Natural killer cell (primary cell): ENCODE results near the gene ATP1B2. TPM values are rescaled to one million over a fixed set of nuclear protein-coding genes. Genes with fewer than 3 reads are reported as not detected.

ENCODE experiments used
- ATAC-seq, 3 donors: fragments of 150-1000 bp in 2 of 3; fragments of 200-7000 bp in 1 of 3; cut with Tn5 transposase; 1 replicate in 1 of 3; 2 replicates in 2 of 3; pipeline ENCODE4 v1.10.0; 2021; ENCODE audit warnings: mild to moderate bottlenecking in 2 of 3, moderate library complexity in 2 of 3
- DNase-seq, 2 donors: peaks; one replicate each; pipeline versions ENCODE4 v3.0.0 to v3.0.0-alpha.2; 2013 to 2021; ENCODE audit warnings: mixed read lengths in 1 of 2
- H3K27ac ChIP-seq: one replicate; pipeline ENCODE4 v1.5.1; 2013; ENCODE audit warnings: mild to moderate bottlenecking, low read length
- H3K27me3 ChIP-seq: one replicate; pipeline ENCODE4 v1.6.1; 2013; ENCODE audit warnings: low read length; ENCODE audit not compliant: control insufficient read depth, insufficient read depth
- H3K36me3 ChIP-seq: one replicate; pipeline ENCODE4 v1.6.1; 2013; ENCODE audit warnings: low read length; ENCODE audit not compliant: control insufficient read depth, insufficient read depth
- H3K4me1 ChIP-seq: one replicate; pipeline ENCODE4 v1.6.1; 2013; ENCODE audit warnings: low read length; ENCODE audit not compliant: control insufficient read depth, insufficient read depth
- H3K4me3 ChIP-seq: one replicate; pipeline ENCODE4 v1.5.1; 2013; ENCODE audit warnings: low read length
- H3K9me3 ChIP-seq: one replicate; pipeline ENCODE4 v1.6.1; 2013; ENCODE audit warnings: low read length; ENCODE audit not compliant: control insufficient read depth, insufficient read depth
- H3K27ac Mint-ChIP-seq, 2 donors: one replicate each; pipeline ENCODE4 v1.8.0; 2022; ENCODE audit warnings: mild to moderate bottlenecking in 2 of 2, mixed read lengths in 2 of 2, moderate library complexity in 1 of 2
- H3K27me3 Mint-ChIP-seq, 2 donors: one replicate each; pipeline ENCODE4 v1.8.0; 2022; ENCODE audit warnings: low read depth in 2 of 2, mixed read lengths in 2 of 2
- H3K36me3 Mint-ChIP-seq: one replicate; pipeline ENCODE4 v1.8.0; 2022; ENCODE audit warnings: mixed read lengths
- H3K4me1 Mint-ChIP-seq, 2 donors: one replicate each; pipeline ENCODE4 v1.8.0; 2022; ENCODE audit warnings: mixed read lengths in 2 of 2
- H3K4me3 Mint-ChIP-seq: one replicate; pipeline ENCODE4 v1.8.0; 2022; ENCODE audit warnings: mild to moderate bottlenecking, moderate library complexity, mixed read lengths
- H3K9me3 Mint-ChIP-seq, 2 donors: one replicate each; pipeline ENCODE4 v1.8.0; 2022; ENCODE audit warnings: mixed read lengths in 2 of 2
- CTCF ChIP-seq: fragments of 200-600 bp; IDR thresholded peaks from one replicate; pipeline ENCODE4 v1.8.0; 2022; ENCODE audit warnings: antibody characterized with exemption
- WGBS: methylation state at CpG from one replicate; pipeline ENCODE4 v1.1.7; 2013; ENCODE audit warnings: missing lambda C conversion rate; ENCODE audit not compliant: insufficient coverage; 5-methylcytosine and 5-hydroxymethylcytosine counted together
- intact Hi-C: fragments of 100-400 bp; cut with micrococcal nuclease; formaldehyde crosslinking; loops from one replicate; pipeline ENCODE4 v1.14.2; 2022
- total RNA-seq, 4 donors: library from RNA; stranded (reverse); fragments of 120-200 nt in 1 of 4; gene quantifications; one replicate each; pipeline versions ENCODE4 v1.2.3 to v1.2.4, GENCODE V29; 2013 to 2022

The ATP1B2 gene
- total RNA-seq, 3 donors from 2014 or later (not counting 1 experiment from before 2014, with no cell fraction given) = 0.18 to 0.19 TPM; not detected in 1

- Histone ChIP-seq H3K4me1 (peaks cover under 1% of the 10 kb centered on the region), H3K36me3 (no peaks in the 10 kb centered on the region), H3K4me3 (no peak overlapping the region), H3K27me3 (peaks cover 4% of the 10 kb centered on the region), H3K9me3 (no peaks in the 10 kb centered on the region), H3K27ac (no peak overlapping the region)
- DNase-seq = no peak
- WGBS = 75% methylated on average over 4 of the region's 4 CpGs
- intact Hi-C loops = no loop called here
- Mint-ChIP-seq H3K27ac (no peak overlapping the region), H3K27me3 (peaks cover under 1 to 11% of the 10 kb centered on the region in 2 donors), H3K4me1 (peaks cover 0 to 5% of the 10 kb centered on the region in 2 donors), H3K4me3 (no peak overlapping the region), H3K9me3 (no peaks in the 10 kb centered on the region), H3K36me3 (no peaks in the 10 kb centered on the region)
- no peak for TF ChIP-seq CTCF
- peak in 1 of 3 donors; percentile 35 for ATAC-seq
Measured at GRCh38 chr17:7644775-7645174, 6.0 kb upstream of the ATP1B2 start.

GRCh38 chr17:7646457-7646856 lies 4.3 kb upstream of the ATP1B2 start:
- H3K9me3 ChIP-seq = no peaks in the 10 kb centered on the region
- DNase-seq (no peak), ATAC-seq (no peak)
- H3K4me1 Mint-ChIP-seq = peaks cover 15 to 21% of the 10 kb centered on the region in 2 donors
- no peaks in the 10 kb centered on the region for H3K9me3 Mint-ChIP-seq
- H3K27ac ChIP-seq = no peak overlapping the region
- no peak overlapping the region for H3K4me3 Mint-ChIP-seq
- H3K27ac Mint-ChIP-seq = no peak overlapping the region
- peaks cover 18% of the 10 kb centered on the region for H3K27me3 ChIP-seq
- H3K36me3 Mint-ChIP-seq = no peaks in the 10 kb centered on the region
- intact Hi-C loops = no loop called here
- peaks cover 16 to 26% of the 10 kb centered on the region in 2 donors for H3K27me3 Mint-ChIP-seq
- 79% methylated on average over 9 of the region's 9 CpGs for WGBS
- H3K4me3 ChIP-seq = no peak overlapping the region
- TF ChIP-seq CTCF = no peak
- H3K4me1 ChIP-seq = peaks cover 17% of the 10 kb centered on the region
- H3K36me3 ChIP-seq = no peaks in the 10 kb centered on the region

DNA sequence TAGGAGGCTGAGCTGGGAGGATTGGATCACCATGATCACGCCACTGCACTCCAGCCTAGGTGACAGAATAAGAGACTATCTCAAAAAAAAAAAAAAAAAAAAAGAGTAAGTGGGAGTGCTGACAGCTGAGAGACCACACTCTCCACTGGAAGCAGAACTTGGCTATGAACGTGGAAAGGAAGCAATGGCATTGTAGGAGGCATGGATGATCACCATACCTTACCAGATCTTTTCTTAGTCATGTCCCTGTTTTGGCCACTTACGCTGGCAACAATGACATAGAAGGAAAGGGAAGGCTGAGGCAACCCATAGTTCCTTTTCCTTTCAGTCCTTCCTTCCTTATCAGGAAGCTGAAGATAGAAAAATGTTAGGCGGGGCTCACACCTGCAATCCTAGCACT lies 3.7 kb upstream of the ATP1B2 start:
- no peaks in the 10 kb centered on the region for H3K9me3 ChIP-seq
- no peak overlapping the region for H3K4me3 Mint-ChIP-seq
- H3K27ac Mint-ChIP-seq = no peak overlapping the region
- no peaks in the 10 kb centered on the region for H3K9me3 Mint-ChIP-seq
- H3K36me3 ChIP-seq = no peaks in the 10 kb centered on the region
- ATAC-seq = no peak
- TF ChIP-seq CTCF = no peak
- intact Hi-C loops = no loop called here
- peaks cover 19% of the 10 kb centered on the region for H3K4me1 ChIP-seq
- 95% methylated on average over 3 of the region's 4 CpGs for WGBS
- no peaks in the 10 kb centered on the region for H3K36me3 Mint-ChIP-seq
- H3K27me3 Mint-ChIP-seq = peaks cover 16 to 26% of the 10 kb centered on the region in 2 donors
- H3K27ac ChIP-seq = no peak overlapping the region
- peaks cover 18% of the 10 kb centered on the region for H3K27me3 ChIP-seq
- no peak overlapping the region for H3K4me3 ChIP-seq
- peaks cover 15 to 17% of the 10 kb centered on the region in 2 donors for H3K4me1 Mint-ChIP-seq
- no peak for DNase-seq

- DNase-seq = peak in 1 of 2 donors; percentile 23
- peak overlapping the region; percentile 27 for H3K4me3 ChIP-seq
- no peaks in the 10 kb centered on the region for H3K36me3 Mint-ChIP-seq
- H3K27me3 Mint-ChIP-seq = peaks cover 28 to 34% of the 10 kb centered on the region in 2 donors
- H3K36me3 ChIP-seq = no peaks in the 10 kb centered on the region
- 1% methylated on average over 45 of the region's 45 CpGs for whole genome bisulfite sequencing
- H3K9me3 ChIP-seq = no peaks in the 10 kb centered on the region
- peaks cover 15 to 17% of the 10 kb centered on the region in 2 donors for H3K4me1 Mint-ChIP-seq
- H3K9me3 Mint-ChIP-seq = no peaks in the 10 kb centered on the region
- peak in 1 of 3 donors; percentile 7 for ATAC-seq
- peaks cover 19% of the 10 kb centered on the region for H3K4me1 ChIP-seq
- H3K27ac ChIP-seq = no peak overlapping the region
- H3K4me3 Mint-ChIP-seq = peak overlapping the region; percentile 95
- intact Hi-C loops = no loop called here
- peaks cover 24% of the 10 kb centered on the region for H3K27me3 ChIP-seq
- no peak for TF ChIP-seq CTCF
- H3K27ac Mint-ChIP-seq = no peak overlapping the region
Measured at GRCh38 chr17:7651097-7651664, 455 bp downstream of the ATP1B2 start.
